Measurements from ENCODE around the gene S100A6. TPM values are rescaled to one million over a fixed set of nuclear protein-coding genes. Genes with fewer than 3 reads are reported as not detected.

S100A6 gene
- total and polyA plus RNA-seq, 2 donors (not counting 3 experiments of a cell fraction or from before 2014, with no cell fraction given) = 552 to 908 TPM

GRCh38 chr1:153519242-153519641, 16.5 kb downstream of the S100A6 start:
- Histone ChIP-seq H3K4me3 (replicated peaks in 1 of 3; ENCODE audit: insufficient read depth in 1 of 3, low read depth in 1 of 3, low read length in 3 of 3) (no peak overlapping the region), H3K4me2 (ENCODE audit: insufficient read depth, low read length) (no peak overlapping the region), H3K9me1 (replicated peaks; ENCODE audit: control insufficient read depth, extremely low read depth, insufficient read depth, low read length) (no peaks in the 10 kb centered on the region), H3K4me1 (ENCODE audit: control insufficient read depth, extremely low read depth, insufficient read depth, low read length) (peaks cover 4% of the 10 kb centered on the region), H3K9ac (replicated peaks; ENCODE audit: extremely low read depth, insufficient read depth, low read length) (no peak overlapping the region), H3K27ac (ENCODE audit: insufficient read depth, low read depth, low read length) (no peak overlapping the region), H3K27me3 (ENCODE audit: control insufficient read depth in 2 of 2, insufficient read depth in 2 of 2, low read length in 2 of 2) (no peaks in the 10 kb centered on the region), H4K20me1 (replicated peaks; ENCODE audit: control insufficient read depth, extremely low read depth, insufficient read depth, low read length) (no peaks in the 10 kb centered on the region), H2AFZ (ENCODE audit: low read depth, low read length) (no peak overlapping the region), H3K79me2 (ENCODE audit: control insufficient read depth, insufficient read depth, low read length) (no peaks in the 10 kb centered on the region), H3K36me3 (ENCODE audit: control insufficient read depth in 2 of 2, extremely low read depth in 1 of 2, insufficient read depth in 2 of 2, low read length in 2 of 2) (no peaks in the 10 kb centered on the region), H3K9me3 (replicated peaks; ENCODE audit: control insufficient read depth, insufficient read depth, low read length) (no peaks in the 10 kb centered on the region)
- no peak for DNase-seq (ENCODE audit: low read depth, low spot score)
- CTCF ChIA-PET = interaction anchor here (2.5 kb wide), 1 partner anchor 13 kb away, joined by 14 read pairs; no protein-coding TSS in a partner anchor
- dilution Hi-C loops (cut with MboI; ENCODE audit: extremely low pct_ligation_motif_present, low sequenced_read_pairs) (no loop called here), intact Hi-C loops (cut with micrococcal nuclease) (no loop called here)
- no TSS peak for BruUV-seq (replicated peaks)
- POLR2A ChIA-PET = no interaction called here
- no peak for FAIRE-seq
- no peak for TF ChIP-seq GATA2 (IDR thresholded peaks at IDR 0.05; ENCODE audit: insufficient read depth, insufficient read length, low read depth, low read length)
- no peak for TF ChIP-seq POLR2AphosphoS5 (IDR thresholded peaks at IDR 0.05; ENCODE audit: insufficient read depth, low read depth, low read length)
- no peak for TF ChIP-seq JUN (IDR thresholded peaks at IDR 0.05; ENCODE audit: borderline replicate concordance, insufficient read depth, insufficient read length, low read depth)
- no peak for TF ChIP-seq POLR2A (IDR thresholded peaks at IDR 0.05; ENCODE audit: low read depth, low read length)
- no peak for TF ChIP-seq EZH2 (IDR thresholded peaks at IDR 0.05; ENCODE audit: borderline replicate concordance, low read depth, low read length, severe bottlenecking)
- TF ChIP-seq, protein P1, sequence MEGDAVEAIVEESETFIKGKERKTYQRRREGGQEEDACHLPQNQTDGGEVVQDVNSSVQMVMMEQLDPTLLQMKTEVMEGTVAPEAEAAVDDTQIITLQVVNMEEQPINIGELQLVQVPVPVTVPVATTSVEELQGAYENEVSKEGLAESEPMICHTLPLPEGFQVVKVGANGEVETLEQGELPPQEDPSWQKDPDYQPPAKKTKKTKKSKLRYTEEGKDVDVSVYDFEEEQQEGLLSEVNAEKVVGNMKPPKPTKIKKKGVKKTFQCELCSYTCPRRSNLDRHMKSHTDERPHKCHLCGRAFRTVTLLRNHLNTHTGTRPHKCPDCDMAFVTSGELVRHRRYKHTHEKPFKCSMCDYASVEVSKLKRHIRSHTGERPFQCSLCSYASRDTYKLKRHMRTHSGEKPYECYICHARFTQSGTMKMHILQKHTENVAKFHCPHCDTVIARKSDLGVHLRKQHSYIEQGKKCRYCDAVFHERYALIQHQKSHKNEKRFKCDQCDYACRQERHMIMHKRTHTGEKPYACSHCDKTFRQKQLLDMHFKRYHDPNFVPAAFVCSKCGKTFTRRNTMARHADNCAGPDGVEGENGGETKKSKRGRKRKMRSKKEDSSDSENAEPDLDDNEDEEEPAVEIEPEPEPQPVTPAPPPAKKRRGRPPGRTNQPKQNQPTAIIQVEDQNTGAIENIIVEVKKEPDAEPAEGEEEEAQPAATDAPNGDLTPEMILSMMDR (IDR thresholded peaks at IDR 0.05; ENCODE audit: extremely low read depth in 1 of 2, insufficient read depth in 1 of 2, low read depth in 1 of 2, low read length in 2 of 2) = no peak
- TF ChIP-seq MYC (IDR thresholded peaks at IDR 0.05; ENCODE audit: low read depth, low read length) = no peak
- no peak for TF ChIP-seq FOS (IDR thresholded peaks at IDR 0.05; ENCODE audit: borderline replicate concordance, insufficient read depth, low read length)
- no peak for TF ChIP-seq MAX (IDR thresholded peaks at IDR 0.05; ENCODE audit: insufficient read depth, insufficient read length)
